ENCODE measurements around the gene LAMTOR3.

DNA sequence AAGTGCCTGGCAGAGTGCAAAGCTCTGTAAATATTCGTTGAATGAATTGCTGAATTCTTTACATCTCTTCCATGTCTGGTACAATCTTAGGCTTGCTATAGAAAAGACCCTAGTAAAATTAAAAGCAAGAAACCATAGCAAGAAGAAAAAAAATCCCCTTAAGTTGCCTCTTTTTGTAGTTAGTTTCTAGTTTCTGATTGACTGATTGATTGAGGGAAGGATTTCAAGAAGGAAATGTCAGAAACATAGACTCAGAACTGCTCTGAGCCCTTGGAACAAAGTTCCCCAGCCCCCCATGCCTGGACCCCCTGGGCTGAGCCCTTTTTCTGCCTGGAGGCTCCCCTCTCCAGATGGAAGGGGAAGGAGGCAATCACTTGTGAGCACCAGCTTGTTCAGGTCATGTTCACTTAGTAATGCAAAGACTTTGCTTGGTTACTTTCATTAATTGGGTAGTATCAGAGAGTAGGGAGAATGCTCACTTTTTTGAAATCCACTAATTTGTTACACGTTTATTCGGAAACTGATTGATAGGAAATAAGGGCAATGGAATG lies 42.0 kb downstream of the LAMTOR3 start:
- TF ChIP-seq ELF1 (IDR thresholded peaks at IDR 0.05): no peak
- TF ChIP-seq, protein P1, sequence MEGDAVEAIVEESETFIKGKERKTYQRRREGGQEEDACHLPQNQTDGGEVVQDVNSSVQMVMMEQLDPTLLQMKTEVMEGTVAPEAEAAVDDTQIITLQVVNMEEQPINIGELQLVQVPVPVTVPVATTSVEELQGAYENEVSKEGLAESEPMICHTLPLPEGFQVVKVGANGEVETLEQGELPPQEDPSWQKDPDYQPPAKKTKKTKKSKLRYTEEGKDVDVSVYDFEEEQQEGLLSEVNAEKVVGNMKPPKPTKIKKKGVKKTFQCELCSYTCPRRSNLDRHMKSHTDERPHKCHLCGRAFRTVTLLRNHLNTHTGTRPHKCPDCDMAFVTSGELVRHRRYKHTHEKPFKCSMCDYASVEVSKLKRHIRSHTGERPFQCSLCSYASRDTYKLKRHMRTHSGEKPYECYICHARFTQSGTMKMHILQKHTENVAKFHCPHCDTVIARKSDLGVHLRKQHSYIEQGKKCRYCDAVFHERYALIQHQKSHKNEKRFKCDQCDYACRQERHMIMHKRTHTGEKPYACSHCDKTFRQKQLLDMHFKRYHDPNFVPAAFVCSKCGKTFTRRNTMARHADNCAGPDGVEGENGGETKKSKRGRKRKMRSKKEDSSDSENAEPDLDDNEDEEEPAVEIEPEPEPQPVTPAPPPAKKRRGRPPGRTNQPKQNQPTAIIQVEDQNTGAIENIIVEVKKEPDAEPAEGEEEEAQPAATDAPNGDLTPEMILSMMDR (IDR thresholded peaks at IDR 0.05): no peak
- TF ChIP-seq GATA2 (CRISPR knock-in tag; IDR thresholded peaks at IDR 0.05): no peak

All from SK-N-SH (cell line).